ENCODE results near the gene MTFR1L. TPM values are rescaled to one million over a fixed set of nuclear protein-coding genes. Genes with fewer than 3 reads are reported as not detected.

Gene MTFR1L
- polyA plus RNA-seq, 1 of the 3 experiments (the other 2 are of a cell fraction) = 53.6 TPM

- no peak overlapping the region for H3K4me3 ChIP-seq (ENCODE audit: low read depth in 2 of 2, low read length in 1 of 2)
- CTCF ChIA-PET = interaction anchor here (0.6 to 3.9 kb wide), 9 partner anchors 10 to 227 kb away, joined by 3 to 15 read pairs (median 5); partner anchors contain the start of gene PAFAH2
- POLR2A ChIA-PET = interaction anchor here (1.5 kb wide), 1 partner anchor 57 kb away, joined by 4 read pairs; the partner anchor contains the start of gene PAQR7
- WGBS (ENCODE audit: low lambda C conversion rate) = 54% methylated on average over 6 of the region's 8 CpGs
- H3K9me3 ChIP-seq = no peaks in the 10 kb centered on the region
- TF ChIP-seq PBX3 (IDR thresholded peaks at IDR 0.05) (peak; percentile 6; the same call in 1 of the 2 replicates), EZH2phosphoT487 (IDR thresholded peaks at IDR 0.05; ENCODE audit: borderline replicate concordance, low read depth) (no peak), CTCF (IDR thresholded peaks at IDR 0.05) (peak; percentile 21; the same call in 1 of the 2 replicates), SMC3 (IDR thresholded peaks at IDR 0.05; ENCODE audit: low read depth, low read length) (no peak)
- H3K79me2 ChIP-seq (ENCODE audit: insufficient read depth) = peaks cover 30% of the 10 kb centered on the region
- no peak overlapping the region for H3K9ac ChIP-seq
- DNase-seq = peak; percentile 58
- peak overlapping the region; percentile 79 to 88; a peak in 3 of 4 replicates for H3K27ac ChIP-seq (ENCODE audit: low read depth in 2 of 2, low read length in 1 of 2)
- H3K4me1 ChIP-seq (ENCODE audit: control insufficient read depth in 1 of 2, insufficient read depth in 2 of 2, low read depth in 1 of 2, low read length in 1 of 2) = peaks cover 8 to 29% of the 10 kb centered on the region in 2 experiments; a peak in 1 of 4 replicates
- H3K9me2 ChIP-seq = no peaks in the 10 kb centered on the region
- H3F3A ChIP-seq (replicated peaks; ENCODE audit: insufficient read depth) = no peaks in the 10 kb centered on the region
- peaks cover 0 to 28% of the 10 kb centered on the region in 2 experiments for H3K36me3 ChIP-seq (replicated peaks in 1 of 2; ENCODE audit: control insufficient read depth in 1 of 2, insufficient read depth in 2 of 2, low read length in 1 of 2)
- H2AFZ ChIP-seq (ENCODE audit: low read depth) = no peak overlapping the region
- no peaks in the 10 kb centered on the region for H3K27me3 ChIP-seq (ENCODE audit: insufficient read depth)
- peaks cover 7% of the 10 kb centered on the region; the same call in 1 of the 2 replicates for H4K20me1 ChIP-seq (ENCODE audit: insufficient read depth)
- H3K4me2 ChIP-seq = peak overlapping the region; percentile 100; the same call in 1 of the 2 replicates
These were observed 1.8 kb upstream of the MTFR1L start for GRCh38 chr1:25817840-25818501.

DNA sequence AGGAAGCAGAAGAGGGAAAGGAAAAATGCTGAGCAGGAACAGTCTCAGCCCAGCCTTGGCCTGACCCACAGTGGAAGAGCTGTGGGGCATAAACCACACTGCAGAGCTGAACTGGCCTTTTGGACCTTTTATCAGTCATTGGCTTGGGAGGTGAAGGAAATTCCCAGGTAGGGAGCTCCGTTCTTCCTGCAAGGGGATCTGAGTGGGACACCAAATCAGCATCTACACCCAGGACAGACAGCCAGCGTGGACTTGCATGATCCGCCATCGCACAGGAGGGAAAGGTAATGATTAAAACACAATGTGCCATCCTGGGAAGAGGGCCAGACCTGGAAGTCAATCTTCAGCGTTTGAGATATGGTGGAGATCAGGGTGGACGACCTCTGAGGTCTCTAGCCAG is 1.2 kb upstream of the MTFR1L start:
- CTCF ChIA-PET = interaction anchor here (1.0 to 3.9 kb wide), 5 partner anchors 10 to 211 kb away, joined by 3 to 15 read pairs (median 6); partner anchors contain the start of gene PAFAH2
- WGBS (ENCODE audit: low lambda C conversion rate) = 69% methylated on average over 6 of the region's 6 CpGs
- Histone ChIP-seq H3K9ac (peak overlapping the region; percentile 92; the same call in 1 of the 2 replicates), H3K9me2 (no peaks in the 10 kb centered on the region), H2AFZ (ENCODE audit: low read depth) (no peak overlapping the region), H3K9me3 (no peaks in the 10 kb centered on the region), H3K27me3 (ENCODE audit: insufficient read depth) (no peaks in the 10 kb centered on the region), H3K4me1 (ENCODE audit: control insufficient read depth in 1 of 2, insufficient read depth in 2 of 2, low read depth in 1 of 2, low read length in 1 of 2) (peaks cover 8 to 29% of the 10 kb centered on the region in 2 experiments; a peak in 1 of 4 replicates), H3K79me2 (ENCODE audit: insufficient read depth) (peaks cover 36% of the 10 kb centered on the region), H3K4me2 (peak overlapping the region; percentile 100), H3K4me3 (ENCODE audit: low read depth in 2 of 2, low read length in 1 of 2) (peak overlapping the region; percentile 95 to 97), H3K36me3 (replicated peaks in 1 of 2; ENCODE audit: control insufficient read depth in 1 of 2, insufficient read depth in 2 of 2, low read length in 1 of 2) (peaks cover 0 to 26% of the 10 kb centered on the region in 2 experiments), H3F3A (replicated peaks; ENCODE audit: insufficient read depth) (no peaks in the 10 kb centered on the region), H4K20me1 (ENCODE audit: insufficient read depth) (peaks cover 7% of the 10 kb centered on the region; the same call in 1 of the 2 replicates), H3K27ac (ENCODE audit: low read depth in 2 of 2, low read length in 1 of 2) (peak overlapping the region; percentile 79 to 88)
- POLR2A ChIA-PET = interaction anchor here (0.8 to 2.5 kb wide), 4 partner anchors 57 to 239 kb away, joined by 3 to 8 read pairs (median 4); partner anchors contain the start of genes PAFAH2 and PAQR7
- DNase-seq = no peak
- TF ChIP-seq SMC3 (IDR thresholded peaks at IDR 0.05; ENCODE audit: low read depth, low read length) (no peak), RCOR1 (IDR thresholded peaks at IDR 0.05; ENCODE audit: low read length) (no peak), ELF1 (IDR thresholded peaks at IDR 0.05) (no peak), FOSL2 (IDR thresholded peaks at IDR 0.05; ENCODE audit: borderline replicate concordance, low read depth) (no peak), YY1 (IDR thresholded peaks at IDR 0.05; ENCODE audit: low read depth) (no peak), TAF1 (IDR thresholded peaks at IDR 0.05; ENCODE audit: borderline replicate concordance, low read depth, low read length) (no peak), RAD21 (IDR thresholded peaks at IDR 0.05; ENCODE audit: low read length) (no peak), RFX5 (IDR thresholded peaks at IDR 0.05; ENCODE audit: low read length) (no peak), FOXM1 (IDR thresholded peaks at IDR 0.05; ENCODE audit: low read depth) (no peak), POLR2AphosphoS5 (IDR thresholded peaks at IDR 0.05; ENCODE audit: low read depth, low read length) (no peak), TEAD4 (IDR thresholded peaks at IDR 0.05; ENCODE audit: borderline replicate concordance, insufficient read depth) (no peak), CHD2 (IDR thresholded peaks at IDR 0.05; ENCODE audit: low read length, partially characterized antibody) (no peak), USF1 (IDR thresholded peaks at IDR 0.05; ENCODE audit: borderline replicate concordance, low read depth) (no peak), MXI1 (IDR thresholded peaks at IDR 0.05; ENCODE audit: low read depth, low read length) (no peak), REST (IDR thresholded peaks at IDR 0.05; ENCODE audit: low read depth, low read length) (no peak)
- TF ChIP-seq, protein P1, sequence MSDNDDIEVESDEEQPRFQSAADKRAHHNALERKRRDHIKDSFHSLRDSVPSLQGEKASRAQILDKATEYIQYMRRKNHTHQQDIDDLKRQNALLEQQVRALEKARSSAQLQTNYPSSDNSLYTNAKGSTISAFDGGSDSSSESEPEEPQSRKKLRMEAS (IDR thresholded peaks at IDR 0.05; ENCODE audit: low read depth) = no peak
